Fibroblast of mammary gland (primary cell): Measurements from ENCODE around the gene IGFBPL1.
"Not testable (repeated sequence)": the region's sequence is repeated elsewhere in the genome, so short reads cannot be mapped to it uniquely, and the experiment has no call there.

ENCODE experiments used
- DNase-seq: peaks from one replicate; pipeline ENCODE4 v3.0.0-alpha.2; 2010; ENCODE audit warnings: low read depth
- H3K4me3 ChIP-seq: 2 replicates; pipeline ENCODE4 v1.5.1; 2011; ENCODE audit warnings: low read depth, mild to moderate bottlenecking, low read length, moderate library complexity; ENCODE audit not compliant: control insufficient read depth
- CTCF ChIP-seq: conservative IDR thresholded peaks from 2 replicates; pipeline ENCODE4 v1.5.1; 2011; ENCODE audit warnings: low read depth, low read length, inconsistent platforms; ENCODE audit not compliant: control insufficient read depth, insufficient read depth

Gene IGFBPL1

GRCh38 chr9:38423973-38424843 lies at the start of gene IGFBPL1:
Gene IGFBPL1, minus strand, starts transcription at chr9:38424454. Its CDS starts 30 bp downstream, at chr9:38424424.
- H3K4me3 ChIP-seq = no peak within 1 kb of the TSS
- no peak for DNase-seq

GRCh38 chr9:38472583-38473249 lies 48.5 kb upstream of the IGFBPL1 start:
- not testable (repeated sequence) for H3K4me3 ChIP-seq, DNase-seq

More at GRCh38 chr9:38423973-38424843, at the start of gene IGFBPL1:
- TF ChIP-seq CTCF = no peak

GRCh38 chr9:38467404-38467803 lies 43.1 kb upstream of the IGFBPL1 start:
- TF ChIP-seq CTCF = no peak
- H3K4me3 ChIP-seq = no peak overlapping the region
- no peak for DNase-seq

- no peak overlapping the region for H3K4me3 ChIP-seq
- TF ChIP-seq CTCF = no peak
- no peak for DNase-seq
Measured at GRCh38 chr9:38453835-38454234, 29.6 kb upstream of the IGFBPL1 start.

GRCh38 chr9:38451162-38451561 lies 26.9 kb upstream of the IGFBPL1 start:
- DNase-seq = no peak
- no peak overlapping the region for H3K4me3 ChIP-seq
- no peak for TF ChIP-seq CTCF

GRCh38 chr9:38447703-38448102 lies 23.4 kb upstream of the IGFBPL1 start:
- TF ChIP-seq CTCF = no peak
- H3K4me3 ChIP-seq = no peak overlapping the region
- no peak for DNase-seq

- no peak overlapping the region for H3K4me3 ChIP-seq
- DNase-seq = no peak
- TF ChIP-seq CTCF = no peak
Measured at GRCh38 chr9:38445154-38446043, 21.1 kb upstream of the IGFBPL1 start.
